Hepatocyte (in vitro differentiated cells): ENCODE data around the gene SLC31A1. TPM values are rescaled to one million over a fixed set of nuclear protein-coding genes. Genes with fewer than 3 reads are reported as not detected.

Experiments used
- DNase-seq: peaks from one replicate; pipeline ENCODE4 v3.0.0-alpha.2; 2016; ENCODE audit warnings: low spot score
- H2AFZ ChIP-seq: fragments of 200-600 bp; sonication (generic); 2 replicates; pipeline ENCODE4 v1.6.0; 2016; ENCODE audit warnings: antibody characterized with exemption, mild to moderate bottlenecking
- H3K27ac ChIP-seq: fragments of 200-600 bp; sonication (generic); 2 replicates; pipeline ENCODE4 v1.5.1; 2016; ENCODE audit warnings: mild to moderate bottlenecking
- H3K27me3 ChIP-seq: fragments of 200-600 bp; sonication (generic); 2 replicates; pipeline ENCODE4 v1.6.1; 2016
- H3K36me3 ChIP-seq: fragments of 200-600 bp; sonication (generic); replicated peaks from 2 replicates; pipeline ENCODE4 v1.5.1; 2016; ENCODE audit warnings: low read depth; ENCODE audit not compliant: insufficient read depth
- H3K4me1 ChIP-seq: fragments of 200-600 bp; sonication (generic); 2 replicates; pipeline ENCODE4 v1.5.1; 2016; ENCODE audit warnings: mild to moderate bottlenecking, moderate library complexity; ENCODE audit not compliant: insufficient read depth
- H3K4me2 ChIP-seq: fragments of 200-600 bp; sonication (generic); 2 replicates; pipeline ENCODE4 v1.6.0; 2016
- H3K4me3 ChIP-seq: fragments of 200-600 bp; sonication (generic); 2 replicates; pipeline ENCODE4 v1.5.1; 2016; ENCODE audit warnings: mild to moderate bottlenecking
- H3K79me2 ChIP-seq: fragments of 200-600 bp; sonication (generic); 2 replicates; pipeline ENCODE4 v1.6.0; 2017; ENCODE audit warnings: mild to moderate bottlenecking
- H3K9me2 ChIP-seq: fragments of 200-600 bp; sonication (generic); replicated peaks from 2 replicates; pipeline ENCODE4 v1.6.0; 2017; ENCODE audit warnings: mild to moderate bottlenecking; ENCODE audit not compliant: insufficient read depth
- H3K9me3 ChIP-seq: fragments of 200-600 bp; sonication (generic); 2 replicates; pipeline ENCODE4 v1.5.1; 2016; ENCODE audit warnings: low read depth, mild to moderate bottlenecking
- H4K20me1 ChIP-seq: fragments of 200-600 bp; sonication (generic); 2 replicates; pipeline ENCODE4 v1.6.0; 2016; ENCODE audit warnings: mild to moderate bottlenecking; ENCODE audit not compliant: insufficient read depth, poor library complexity, severe bottlenecking
- CTCF ChIP-seq: fragments of 200-600 bp; sonication (generic); IDR thresholded peaks from 2 replicates; pipeline ENCODE4 v1.5.1; 2016; ENCODE audit warnings: antibody characterized with exemption, mild to moderate bottlenecking; ENCODE audit not compliant: poor library complexity
- EZH2 ChIP-seq: fragments of 200-600 bp; sonication (generic); IDR thresholded peaks from 2 replicates; pipeline ENCODE4 v1.6.1; 2016; ENCODE audit warnings: antibody characterized with exemption, mild to moderate bottlenecking, borderline replicate concordance
- EZH2phosphoT487 ChIP-seq: fragments of 200-600 bp; sonication (generic); IDR thresholded peaks from one replicate; pipeline ENCODE4 v1.6.1; 2018; ENCODE audit warnings: antibody characterized with exemption, mild to moderate bottlenecking, low read depth, moderate library complexity; ENCODE audit not compliant: unreplicated experiment, severe bottlenecking
- WGBS: methylation state at CpG from one replicate; pipeline ENCODE4 v1.1.6; 2016; ENCODE audit warnings: low lambda C conversion rate; ENCODE audit errors: missing lambda C conversion rate; 5-methylcytosine and 5-hydroxymethylcytosine counted together
- polyA plus RNA-seq: library from polyadenylated mRNA; unstranded; fragments of >200 nt; fragmentation: Nextera tagmentation; extraction: Ambion mirVana; gene quantifications from 2 replicates; pipeline ENCODE4 v1.2.1, GENCODE V29; 2016
- total RNA-seq: library from RNA; depleted of rRNA; stranded (reverse); fragments of >200 nt; gene quantifications from 2 replicates; pipeline ENCODE4 v1.2.3, GENCODE V29; 2014

Gene SLC31A1
- total and polyA plus RNA-seq, 2 experiments from 2014 or later, result 29.7 to 43.3 TPM

DNA sequence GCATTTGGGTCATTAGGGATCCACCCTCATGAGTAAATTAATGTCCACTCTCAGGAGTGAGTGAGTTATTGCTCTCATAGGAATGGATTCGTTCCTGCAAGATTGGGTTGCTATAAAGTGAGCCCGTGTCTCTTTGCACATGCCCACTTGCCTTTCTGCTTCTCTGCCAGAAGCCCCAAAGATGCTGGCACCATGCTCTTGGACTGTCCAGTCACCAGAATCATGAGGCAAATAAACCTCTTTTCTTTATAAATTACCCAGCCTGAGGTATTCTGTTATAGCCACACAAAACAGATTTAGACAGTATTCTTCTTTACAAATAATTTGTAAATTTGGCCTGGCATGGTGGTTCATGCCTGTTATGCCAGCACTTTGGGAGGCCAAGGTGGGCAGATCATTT, 29.5 kb downstream of the SLC31A1 start:
- Histone ChIP-seq H3K27ac (no peak overlapping the region), H3K79me2 (peaks cover 15% of the 10 kb centered on the region), H3K4me1 (no peaks in the 10 kb centered on the region), H3K4me3 (no peak overlapping the region), H3K9me2 (no peaks in the 10 kb centered on the region), H3K9me3 (no peaks in the 10 kb centered on the region), H3K36me3 (no peaks in the 10 kb centered on the region), H3K4me2 (no peak overlapping the region), H3K27me3 (no peaks in the 10 kb centered on the region), H4K20me1 (no peaks in the 10 kb centered on the region), H2AFZ (no peak overlapping the region)
- no peak for TF ChIP-seq EZH2
- no peak for TF ChIP-seq CTCF
- no peak for TF ChIP-seq EZH2phosphoT487
- DNase-seq, result no peak
- 100% methylated on average over 2 of the region's 2 CpGs for WGBS

- H3K27ac ChIP-seq, result no peak overlapping the region
- H3K36me3 ChIP-seq, result no peaks in the 10 kb centered on the region
- WGBS, result 97% methylated on average over 1 of the region's 1 CpG
- H3K9me3 ChIP-seq, result no peaks in the 10 kb centered on the region
- H3K27me3 ChIP-seq, result no peaks in the 10 kb centered on the region
- H2AFZ ChIP-seq, result no peak overlapping the region
- no peak overlapping the region for H3K4me3 ChIP-seq
- no peak overlapping the region for H3K4me2 ChIP-seq
- peaks cover 7% of the 10 kb centered on the region for H3K79me2 ChIP-seq
- DNase-seq, result no peak
- H4K20me1 ChIP-seq, result no peaks in the 10 kb centered on the region
- no peaks in the 10 kb centered on the region for H3K9me2 ChIP-seq
- no peaks in the 10 kb centered on the region for H3K4me1 ChIP-seq
- TF ChIP-seq EZH2phosphoT487, result no peak
- TF ChIP-seq CTCF, result no peak
- no peak for TF ChIP-seq EZH2
Measured at GRCh38 chr9:113254991-113255390, 33.6 kb downstream of the SLC31A1 start.

GRCh38 chr9:113255438-113255837, 34.1 kb downstream of the SLC31A1 start:
- no peaks in the 10 kb centered on the region for H3K9me3 ChIP-seq
- H3K36me3 ChIP-seq, result no peaks in the 10 kb centered on the region
- no peak overlapping the region for H3K4me3 ChIP-seq
- H4K20me1 ChIP-seq, result no peaks in the 10 kb centered on the region
- H3K27me3 ChIP-seq, result no peaks in the 10 kb centered on the region
- H2AFZ ChIP-seq, result no peak overlapping the region
- no peak overlapping the region for H3K27ac ChIP-seq
- no peak for TF ChIP-seq EZH2
- no peak for TF ChIP-seq CTCF
- no peak for TF ChIP-seq EZH2phosphoT487
- WGBS, result 97% methylated on average over 6 of the region's 6 CpGs
- no peaks in the 10 kb centered on the region for H3K9me2 ChIP-seq
- H3K79me2 ChIP-seq, result peaks cover 7% of the 10 kb centered on the region
- no peaks in the 10 kb centered on the region for H3K4me1 ChIP-seq
- no peak for DNase-seq
- no peak overlapping the region for H3K4me2 ChIP-seq

DNA sequence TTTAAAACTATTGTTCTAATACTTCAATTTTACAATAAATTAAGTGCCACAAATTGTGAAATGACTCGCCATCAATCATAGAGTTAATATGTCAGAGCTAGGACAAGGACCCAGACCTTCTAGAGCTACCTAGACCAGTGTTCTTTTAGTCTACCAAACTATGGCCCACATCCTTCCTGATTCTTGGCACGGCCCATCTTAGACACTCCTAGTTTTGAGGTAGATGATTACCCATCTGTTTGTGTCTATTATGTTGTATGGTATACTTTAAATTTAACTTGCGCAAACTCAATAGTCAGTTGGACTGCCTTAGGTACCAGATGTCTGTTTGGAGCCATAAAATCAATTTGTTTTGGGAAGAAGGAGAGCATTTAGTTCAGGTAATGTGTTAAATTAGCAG, 36.5 kb downstream of the SLC31A1 start:
- Histone ChIP-seq H4K20me1 (no peaks in the 10 kb centered on the region), H3K4me3 (no peak overlapping the region), H3K9me2 (no peaks in the 10 kb centered on the region), H3K36me3 (no peaks in the 10 kb centered on the region), H3K4me1 (no peaks in the 10 kb centered on the region), H3K79me2 (peaks cover 7% of the 10 kb centered on the region), H3K27me3 (no peaks in the 10 kb centered on the region), H3K9me3 (no peaks in the 10 kb centered on the region), H2AFZ (no peak overlapping the region), H3K27ac (no peak overlapping the region), H3K4me2 (no peak overlapping the region)
- TF ChIP-seq EZH2 (no peak), EZH2phosphoT487 (no peak), CTCF (no peak)
- 93% methylated on average over 3 of the region's 3 CpGs for WGBS
- no peak for DNase-seq
